ENCODE data around the gene EVI5. TPM values are rescaled to one million over a fixed set of nuclear protein-coding genes. Genes with fewer than 3 reads are reported as not detected.
A peak's percentile ranks its signal among the peaks of the same experiment; 100 is the strongest.

EVI5 gene
- total RNA-seq, 2 donors from 2014 or later: 20.8 to 29.0 TPM

DNA sequence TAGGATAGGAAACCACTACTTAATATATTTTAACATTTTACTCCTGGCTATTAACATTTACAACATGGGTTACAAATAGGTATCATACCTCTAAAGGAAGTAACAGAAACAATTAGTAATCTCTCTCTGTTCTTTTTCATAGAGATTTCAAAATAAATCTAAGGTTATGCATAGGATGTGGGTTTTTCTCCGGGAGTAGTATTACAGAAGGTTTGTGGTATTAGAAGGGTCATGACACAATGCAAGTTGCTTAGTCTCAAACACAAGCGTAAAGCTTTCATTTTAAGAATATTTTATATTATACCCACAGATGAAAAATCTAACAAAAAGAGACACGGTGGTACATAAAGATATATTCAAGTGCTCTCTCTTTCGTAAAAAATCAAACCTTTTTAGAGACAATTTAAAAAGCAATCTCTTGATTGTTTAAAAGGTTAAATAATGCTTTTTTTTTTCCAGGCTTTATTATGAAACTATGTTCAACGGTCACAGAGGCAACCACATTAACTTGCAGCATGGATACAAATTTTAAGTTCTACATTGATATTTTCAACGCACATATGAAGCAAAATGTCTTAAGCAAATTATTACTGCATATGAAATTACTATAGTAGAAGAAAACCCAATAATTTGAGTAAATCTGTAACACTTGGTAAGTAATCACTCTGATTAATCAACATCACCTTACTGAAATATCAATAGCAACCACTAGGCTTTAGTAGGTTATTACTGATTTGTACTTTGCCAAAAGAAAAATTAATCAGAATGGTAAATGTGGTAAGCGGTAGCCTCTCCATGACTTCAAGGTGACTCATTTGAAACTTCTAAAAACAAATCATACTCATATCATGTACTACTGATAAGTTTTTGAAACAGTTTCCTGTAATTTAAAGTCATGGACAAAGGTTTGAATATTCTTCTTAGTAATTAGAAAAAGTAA is 200.8 kb downstream of the EVI5 start:
- Mint-ChIP-seq H3K9me3 (peaks cover 9% of the 10 kb centered on the region), H3K36me3 (ENCODE audit: low read depth) (peaks cover 8% of the 10 kb centered on the region), H3K27ac (no peak overlapping the region), H3K4me3 (no peak overlapping the region), H3K4me1 (no peaks in the 10 kb centered on the region), H3K27me3 (ENCODE audit: insufficient read depth) (no peaks in the 10 kb centered on the region)
- no peak overlapping the region for H3K27ac ChIP-seq (ENCODE audit: low read depth, low read length)
- H3K9me3 ChIP-seq (ENCODE audit: control insufficient read depth, low read length): no peaks in the 10 kb centered on the region
- 80 to 96% methylated on average over 1 to 6 of the region's 7 CpGs for WGBS, 2 experiments (ENCODE audit: insufficient coverage in 1 of 2, insufficient read length in 1 of 2)
- peaks cover 3% of the 10 kb centered on the region for H3K36me3 ChIP-seq (ENCODE audit: control insufficient read depth, insufficient read depth, low read length)
- H3K4me1 ChIP-seq (ENCODE audit: control insufficient read depth, insufficient read depth, low read length): no peaks in the 10 kb centered on the region
- no peaks in the 10 kb centered on the region for H3K27me3 ChIP-seq (ENCODE audit: control insufficient read depth, insufficient read depth, low read length, poor library complexity, severe bottlenecking)
- no peak overlapping the region for H3K9ac ChIP-seq (ENCODE audit: extremely low read depth, low read length, poor library complexity, severe bottlenecking)
- no peak overlapping the region for H3K4me3 ChIP-seq (ENCODE audit: low read length)
- peak; percentile 10 for TF ChIP-seq CTCF (conservative IDR thresholded peaks at IDR 0.05)
- DNase-seq: no peak

DNA sequence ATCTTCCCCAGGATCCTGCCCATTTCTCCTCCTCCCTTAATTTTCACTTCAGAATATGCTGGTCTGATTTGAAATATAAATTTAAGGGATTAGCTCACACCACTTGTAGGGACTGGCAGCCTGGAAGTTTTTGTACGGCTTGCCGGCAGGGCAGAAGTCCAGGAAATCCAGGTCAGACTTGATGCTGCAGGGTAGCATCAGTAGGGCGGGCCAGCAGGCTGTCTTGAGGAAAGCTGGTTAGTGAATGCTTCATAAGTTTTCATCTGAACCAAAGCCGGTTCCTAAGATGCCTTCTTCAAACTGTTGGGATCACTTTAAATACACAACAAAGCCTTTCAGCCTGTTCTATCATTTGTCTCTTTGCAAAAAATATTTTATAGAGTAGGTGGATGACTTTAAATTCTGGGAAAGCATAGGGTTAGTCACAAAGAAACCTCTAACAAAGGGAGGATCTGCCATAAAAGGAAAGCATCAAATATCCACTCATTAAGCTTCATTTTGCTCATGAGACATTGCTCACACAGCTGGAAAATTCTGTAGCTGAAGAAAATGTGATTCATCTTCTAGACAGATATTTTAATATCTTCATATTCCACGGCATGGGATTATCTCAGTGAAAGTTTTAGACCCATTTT is 207.5 kb downstream of the EVI5 start:
- no peaks in the 10 kb centered on the region for H3K9me3 Mint-ChIP-seq
- 89 to 100% methylated on average over 3 to 5 of the region's 5 CpGs for WGBS, 2 experiments (ENCODE audit: insufficient coverage in 1 of 2, insufficient read length in 1 of 2)
- no peak for TF ChIP-seq CTCF (conservative IDR thresholded peaks at IDR 0.05)
- Histone ChIP-seq H3K4me3 (ENCODE audit: low read length) (no peak overlapping the region), H3K27me3 (ENCODE audit: control insufficient read depth, insufficient read depth, low read length, poor library complexity, severe bottlenecking) (no peaks in the 10 kb centered on the region), H3K4me1 (ENCODE audit: control insufficient read depth, insufficient read depth, low read length) (no peaks in the 10 kb centered on the region), H3K9ac (ENCODE audit: extremely low read depth, low read length, poor library complexity, severe bottlenecking) (no peak overlapping the region), H3K36me3 (ENCODE audit: control insufficient read depth, insufficient read depth, low read length) (no peaks in the 10 kb centered on the region), H3K9me3 (ENCODE audit: control insufficient read depth, low read length) (no peaks in the 10 kb centered on the region), H3K27ac (ENCODE audit: low read depth, low read length) (no peak overlapping the region)
- no peaks in the 10 kb centered on the region for H3K27me3 Mint-ChIP-seq (ENCODE audit: insufficient read depth)
- H3K36me3 Mint-ChIP-seq (ENCODE audit: low read depth): no peaks in the 10 kb centered on the region
- H3K4me3 Mint-ChIP-seq: no peak overlapping the region
- H3K4me1 Mint-ChIP-seq: no peaks in the 10 kb centered on the region
- DNase-seq: no peak
- H3K27ac Mint-ChIP-seq: no peak overlapping the region

DNA sequence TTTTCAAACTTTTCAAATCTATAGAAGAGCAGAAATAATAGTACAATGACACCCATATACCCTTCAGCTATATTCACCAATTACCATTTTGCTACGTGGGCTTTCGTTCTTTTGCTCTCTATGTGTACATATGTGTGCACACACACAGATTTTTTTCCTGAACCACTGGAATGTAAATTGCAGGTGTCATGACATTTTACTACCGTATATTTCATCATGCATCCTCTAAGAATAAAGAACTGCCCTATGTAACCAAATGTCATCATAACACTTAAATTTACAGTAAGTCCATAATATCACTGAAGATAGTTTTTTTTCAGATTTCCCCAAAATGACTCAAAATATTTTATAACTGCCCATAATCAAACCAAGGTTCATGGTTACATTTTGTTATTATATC is 209.8 kb downstream of the EVI5 start:
- Histone ChIP-seq H3K27me3 (ENCODE audit: control insufficient read depth, insufficient read depth, low read length, poor library complexity, severe bottlenecking) (no peaks in the 10 kb centered on the region), H3K9ac (ENCODE audit: extremely low read depth, low read length, poor library complexity, severe bottlenecking) (no peak overlapping the region), H3K27ac (ENCODE audit: low read depth, low read length) (no peak overlapping the region), H3K4me3 (ENCODE audit: low read length) (no peak overlapping the region), H3K9me3 (ENCODE audit: control insufficient read depth, low read length) (no peaks in the 10 kb centered on the region), H3K4me1 (ENCODE audit: control insufficient read depth, insufficient read depth, low read length) (no peaks in the 10 kb centered on the region), H3K36me3 (ENCODE audit: control insufficient read depth, insufficient read depth, low read length) (no peaks in the 10 kb centered on the region)
- no peak for TF ChIP-seq CTCF (conservative IDR thresholded peaks at IDR 0.05)
- Mint-ChIP-seq H3K27ac (no peak overlapping the region), H3K9me3 (no peaks in the 10 kb centered on the region), H3K4me1 (no peaks in the 10 kb centered on the region), H3K4me3 (no peak overlapping the region), H3K27me3 (ENCODE audit: insufficient read depth) (no peaks in the 10 kb centered on the region), H3K36me3 (ENCODE audit: low read depth) (no peaks in the 10 kb centered on the region)
- WGBS, 2 experiments (ENCODE audit: insufficient coverage in 1 of 2, insufficient read length in 1 of 2): 95 to 100% methylated on average over 3 of the region's 3 CpGs
- no peak for DNase-seq

Measured in endodermal cell (in vitro differentiated cells).